Fibroblast of lung (primary cell): ENCODE results near the gene CTNNAL1.

Source experiments
- CTCF ChIP-seq, 2 donors: IDR thresholded peaks in 1 of 2; conservative IDR thresholded peaks in 1 of 2; 1 replicate in 1 of 2; 2 replicates in 1 of 2; pipeline ENCODE4 v1.5.1; 2011 to 2012; ENCODE audit warnings: low read length in 2 of 2, control low read depth in 1 of 2, inconsistent platforms in 1 of 2, low read depth in 1 of 2, mild to moderate bottlenecking in 1 of 2
- EZH2 ChIP-seq: IDR thresholded peaks from 2 replicates; pipeline ENCODE4 v1.5.1; 2012; ENCODE audit warnings: low read length, control low read depth, mild to moderate bottlenecking; ENCODE audit errors: missing control alignments

DNA sequence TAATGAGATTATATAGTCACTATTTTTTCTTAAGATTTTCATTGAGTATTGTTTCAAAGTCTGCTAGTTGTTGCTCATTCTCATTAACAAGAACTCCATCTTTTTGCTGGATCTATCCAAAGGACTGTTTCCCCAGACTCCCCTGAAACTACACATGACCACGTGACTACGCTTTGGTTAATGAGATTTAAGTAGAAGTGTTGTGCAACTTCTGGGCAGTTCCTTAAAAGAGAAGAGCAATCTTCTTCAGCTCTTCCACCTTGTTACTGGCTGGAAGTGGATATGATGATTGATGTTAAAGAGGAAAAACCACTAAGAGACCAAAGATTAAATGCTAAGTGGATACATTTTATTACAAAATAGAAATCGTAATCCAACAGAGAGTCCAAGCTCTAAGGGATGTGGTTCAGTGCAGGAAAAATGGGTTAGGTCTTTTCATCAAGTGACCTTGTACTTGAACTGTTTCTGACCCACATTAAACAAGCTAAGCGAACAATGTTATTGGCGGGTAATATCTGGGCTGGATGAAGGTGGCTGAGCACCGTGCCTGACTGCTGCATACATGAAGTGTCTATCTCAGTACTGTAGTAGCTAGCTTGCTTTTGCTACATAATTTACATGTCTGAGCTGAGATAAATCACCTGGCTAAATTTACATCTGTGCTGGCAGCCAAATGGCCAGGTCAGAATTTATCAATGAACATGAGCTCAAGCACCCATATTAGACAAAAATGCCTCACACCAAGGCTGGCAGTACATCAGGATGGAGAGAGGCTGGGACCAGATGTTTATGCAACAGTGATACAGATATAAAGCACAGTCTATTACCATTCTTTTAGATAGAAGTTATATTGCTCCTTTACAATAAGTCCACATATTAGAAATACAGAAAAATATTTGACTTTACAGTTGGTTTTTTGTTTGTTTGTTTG is 7.5 kb upstream of the CTNNAL1 start:
- TF ChIP-seq CTCF (conservative IDR thresholded peaks at IDR 0.05 in 1 of 2, IDR thresholded peaks at IDR 0.05 in 1 of 2; ENCODE audit: low read depth in 1 of 2, low read length in 2 of 2) (no peak), EZH2 (no peak)
